Measurements from ENCODE around the gene FBXO31. TPM values are rescaled to one million over a fixed set of nuclear protein-coding genes. Genes with fewer than 3 reads are reported as not detected.

Gene FBXO31
- total and polyA plus RNA-seq, 2 donors (not counting 1 experiment from before 2014, with no cell fraction given), result 17.8 to 32.9 TPM

DNA sequence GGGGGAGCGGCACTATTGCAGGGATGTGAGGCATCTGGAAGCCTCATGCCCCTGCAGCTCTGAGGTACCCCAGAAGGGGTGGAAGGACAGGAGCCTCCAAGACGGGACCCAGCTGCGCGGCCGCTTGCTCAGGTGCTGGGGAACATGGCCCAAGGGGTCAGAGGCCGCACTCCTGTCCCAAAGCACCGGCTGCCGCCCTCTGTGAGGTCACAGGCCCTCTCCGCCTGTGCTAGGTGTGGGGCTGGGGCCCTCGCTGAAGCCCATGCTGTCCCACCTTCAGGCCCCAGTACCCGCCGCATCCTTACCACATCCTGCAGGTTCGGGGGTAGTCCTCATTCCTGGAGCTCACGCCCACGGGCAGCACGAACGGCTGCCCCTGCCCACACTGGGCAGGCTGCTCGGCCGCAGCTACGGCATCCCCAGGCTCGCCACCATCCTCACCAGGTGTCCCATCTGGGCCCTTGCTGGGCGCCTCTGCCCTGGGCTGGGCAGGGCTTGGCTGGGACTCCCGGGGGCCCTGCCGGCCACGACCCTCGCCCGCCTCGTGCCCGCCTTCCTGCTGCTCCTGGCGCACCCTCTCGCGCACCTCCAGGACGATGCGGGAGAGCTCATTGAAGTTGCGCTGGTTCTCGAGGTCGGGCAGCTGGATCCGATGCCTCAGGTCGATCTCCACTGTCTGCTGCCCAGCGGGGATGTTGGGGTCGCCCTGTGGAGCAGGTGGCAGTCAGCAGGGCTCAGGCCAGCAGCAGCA, 49.8 kb downstream of the FBXO31 start:
- Histone ChIP-seq H3K9me3 (ENCODE audit: control extremely low read depth in 1 of 3, control insufficient read depth in 2 of 3, insufficient read depth in 1 of 3, low read length in 2 of 3) (no peaks in the 10 kb centered on the region), H3K36me3 (replicated peaks in 1 of 2; ENCODE audit: control extremely low read depth in 1 of 2, control insufficient read depth in 1 of 2, extremely low read depth in 1 of 2, insufficient read depth in 2 of 2, low read length in 1 of 2) (peaks cover 0 to 36% of the 10 kb centered on the region in 2 experiments), H3K27ac (ENCODE audit: low read length in 2 of 2) (no peak overlapping the region), H2AFZ (ENCODE audit: insufficient read depth, low read depth, low read length, poor library complexity, severe bottlenecking) (no peak overlapping the region), H3K79me2 (ENCODE audit: control insufficient read depth, insufficient read depth, low read length) (peaks cover 7% of the 10 kb centered on the region), H3K4me1 (ENCODE audit: control insufficient read depth in 2 of 2, insufficient read depth in 2 of 2, low read length in 2 of 2) (peaks cover 11% of the 10 kb centered on the region in 2 donors), H3K9ac (ENCODE audit: low read length) (no peak overlapping the region), H3K4me2 (replicated peaks; ENCODE audit: low read depth, low read length, poor library complexity, severe bottlenecking) (no peak overlapping the region), H3K4me3 (ENCODE audit: control extremely low read depth in 1 of 5, extremely low read depth in 1 of 5, insufficient read depth in 1 of 5, low read depth in 2 of 5, low read length in 4 of 5) (no peak overlapping the region), H3K27me3 (replicated peaks in 1 of 4; ENCODE audit: control extremely low read depth in 1 of 4, control insufficient read depth in 3 of 4, insufficient read depth in 4 of 4, low read length in 3 of 4) (no peaks in the 10 kb centered on the region), H4K20me1 (ENCODE audit: control insufficient read depth, insufficient read depth, low read length, poor library complexity, severe bottlenecking) (no peaks in the 10 kb centered on the region)
- H3K4me3 Mint-ChIP-seq, result no peak overlapping the region
- POLR2A ChIA-PET, result no interaction called here
- DNase-seq (no peak), ATAC-seq (ENCODE audit: low read depth) (no peak)
- TF ChIP-seq, protein P1, sequence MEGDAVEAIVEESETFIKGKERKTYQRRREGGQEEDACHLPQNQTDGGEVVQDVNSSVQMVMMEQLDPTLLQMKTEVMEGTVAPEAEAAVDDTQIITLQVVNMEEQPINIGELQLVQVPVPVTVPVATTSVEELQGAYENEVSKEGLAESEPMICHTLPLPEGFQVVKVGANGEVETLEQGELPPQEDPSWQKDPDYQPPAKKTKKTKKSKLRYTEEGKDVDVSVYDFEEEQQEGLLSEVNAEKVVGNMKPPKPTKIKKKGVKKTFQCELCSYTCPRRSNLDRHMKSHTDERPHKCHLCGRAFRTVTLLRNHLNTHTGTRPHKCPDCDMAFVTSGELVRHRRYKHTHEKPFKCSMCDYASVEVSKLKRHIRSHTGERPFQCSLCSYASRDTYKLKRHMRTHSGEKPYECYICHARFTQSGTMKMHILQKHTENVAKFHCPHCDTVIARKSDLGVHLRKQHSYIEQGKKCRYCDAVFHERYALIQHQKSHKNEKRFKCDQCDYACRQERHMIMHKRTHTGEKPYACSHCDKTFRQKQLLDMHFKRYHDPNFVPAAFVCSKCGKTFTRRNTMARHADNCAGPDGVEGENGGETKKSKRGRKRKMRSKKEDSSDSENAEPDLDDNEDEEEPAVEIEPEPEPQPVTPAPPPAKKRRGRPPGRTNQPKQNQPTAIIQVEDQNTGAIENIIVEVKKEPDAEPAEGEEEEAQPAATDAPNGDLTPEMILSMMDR (IDR thresholded peaks at IDR 0.05), result no peak
- no peak for TF ChIP-seq EZH2 (IDR thresholded peaks at IDR 0.05; ENCODE audit: borderline replicate concordance, insufficient read depth, low read depth, low read length, poor library complexity, severe bottlenecking)
- H3K27ac Mint-ChIP-seq, result no peak overlapping the region
- peaks cover 12% of the 10 kb centered on the region for H3K4me1 Mint-ChIP-seq
- CTCF ChIA-PET, result no interaction called here
- intact Hi-C loops (cut with micrococcal nuclease), result no loop called here
- H3K9me3 Mint-ChIP-seq (ENCODE audit: insufficient read depth), result no peaks in the 10 kb centered on the region
- no peaks in the 10 kb centered on the region for H3K27me3 Mint-ChIP-seq
- WGBS (ENCODE audit: insufficient coverage), result 97% methylated on average over 41 of the region's 41 CpGs

DNA sequence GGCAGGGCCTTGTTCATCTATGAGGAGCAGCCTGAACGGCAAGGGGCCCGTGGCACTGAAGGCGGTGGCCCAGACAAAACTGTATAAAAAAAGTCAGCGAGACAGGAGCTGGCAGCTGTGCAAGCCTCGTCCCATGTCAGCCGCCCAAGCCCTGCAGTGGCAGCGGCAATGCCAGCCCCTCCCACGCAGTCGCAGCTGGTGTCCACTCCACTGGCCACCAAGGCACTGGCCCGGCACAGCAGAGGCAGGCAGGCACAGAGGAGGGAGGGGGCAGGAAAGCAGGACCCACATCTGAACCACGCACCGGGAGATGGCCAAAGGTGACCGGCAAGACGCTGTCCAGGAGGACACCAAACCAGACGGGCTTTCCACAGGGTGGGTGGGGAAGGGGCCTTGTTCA, 50.5 kb downstream of the FBXO31 start:
- CTCF ChIA-PET, result no interaction called here
- no peak for DNase-seq
- H3K27me3 Mint-ChIP-seq, result no peaks in the 10 kb centered on the region
- peaks cover 0 to 37% of the 10 kb centered on the region in 2 experiments for H3K36me3 ChIP-seq (replicated peaks in 1 of 2; ENCODE audit: control extremely low read depth in 1 of 2, control insufficient read depth in 1 of 2, extremely low read depth in 1 of 2, insufficient read depth in 2 of 2, low read length in 1 of 2)
- peaks cover 12% of the 10 kb centered on the region for H3K4me1 Mint-ChIP-seq
- WGBS (ENCODE audit: insufficient coverage), result 95% methylated on average over 15 of the region's 15 CpGs
- H3K4me3 ChIP-seq (ENCODE audit: control extremely low read depth in 1 of 5, extremely low read depth in 1 of 5, insufficient read depth in 1 of 5, low read depth in 2 of 5, low read length in 4 of 5), result no peak overlapping the region
- H4K20me1 ChIP-seq (ENCODE audit: control insufficient read depth, insufficient read depth, low read length, poor library complexity, severe bottlenecking), result no peaks in the 10 kb centered on the region
- no peak overlapping the region for H3K27ac Mint-ChIP-seq
- intact Hi-C loops (cut with micrococcal nuclease), result no loop called here
- no peak for TF ChIP-seq EZH2 (IDR thresholded peaks at IDR 0.05; ENCODE audit: borderline replicate concordance, insufficient read depth, low read depth, low read length, poor library complexity, severe bottlenecking)
- TF ChIP-seq, protein P1 (IDR thresholded peaks at IDR 0.05), result no peak
- H3K79me2 ChIP-seq (ENCODE audit: control insufficient read depth, insufficient read depth, low read length), result peaks cover 7% of the 10 kb centered on the region
- no peak overlapping the region for H2AFZ ChIP-seq (ENCODE audit: insufficient read depth, low read depth, low read length, poor library complexity, severe bottlenecking)
- no peak overlapping the region for H3K4me2 ChIP-seq (replicated peaks; ENCODE audit: low read depth, low read length, poor library complexity, severe bottlenecking)
- H3K4me1 ChIP-seq (ENCODE audit: control insufficient read depth in 2 of 2, insufficient read depth in 2 of 2, low read length in 2 of 2), result peaks cover 11% of the 10 kb centered on the region in 2 donors
- no peak for ATAC-seq (ENCODE audit: low read depth)
- no peaks in the 10 kb centered on the region for H3K9me3 ChIP-seq (ENCODE audit: control extremely low read depth in 1 of 3, control insufficient read depth in 2 of 3, insufficient read depth in 1 of 3, low read length in 2 of 3)
- POLR2A ChIA-PET, result no interaction called here
- no peak overlapping the region for H3K27ac ChIP-seq (ENCODE audit: low read length in 2 of 2)
- no peak overlapping the region for H3K9ac ChIP-seq (ENCODE audit: low read length)
- no peaks in the 10 kb centered on the region for H3K9me3 Mint-ChIP-seq (ENCODE audit: insufficient read depth)
- no peaks in the 10 kb centered on the region for H3K27me3 ChIP-seq (replicated peaks in 1 of 4; ENCODE audit: control extremely low read depth in 1 of 4, control insufficient read depth in 3 of 4, insufficient read depth in 4 of 4, low read length in 3 of 4)
- H3K4me3 Mint-ChIP-seq, result no peak overlapping the region
